DMS 273 (cell line): ENCODE results near the gene CCN2.

Experiments
- DNase-seq: peaks from one replicate; lab custom pipeline; 2025; ENCODE audit not compliant: unreplicated experiment; lab: John Stamatoyannopoulos, UW

Gene CCN2

GRCh38 chr6:131967948-131968347, 16.8 kb upstream of the CCN2 start:
- no peak for DNase-seq

GRCh38 chr6:131966443-131966842, 15.3 kb upstream of the CCN2 start:
- DNase-seq: no peak

- no peak for DNase-seq
These were observed 11.9 kb upstream of the CCN2 start for GRCh38 chr6:131963063-131963462.

GRCh38 chr6:131960371-131961133, 9.4 kb upstream of the CCN2 start:
- DNase-seq: peak; percentile 4

DNA sequence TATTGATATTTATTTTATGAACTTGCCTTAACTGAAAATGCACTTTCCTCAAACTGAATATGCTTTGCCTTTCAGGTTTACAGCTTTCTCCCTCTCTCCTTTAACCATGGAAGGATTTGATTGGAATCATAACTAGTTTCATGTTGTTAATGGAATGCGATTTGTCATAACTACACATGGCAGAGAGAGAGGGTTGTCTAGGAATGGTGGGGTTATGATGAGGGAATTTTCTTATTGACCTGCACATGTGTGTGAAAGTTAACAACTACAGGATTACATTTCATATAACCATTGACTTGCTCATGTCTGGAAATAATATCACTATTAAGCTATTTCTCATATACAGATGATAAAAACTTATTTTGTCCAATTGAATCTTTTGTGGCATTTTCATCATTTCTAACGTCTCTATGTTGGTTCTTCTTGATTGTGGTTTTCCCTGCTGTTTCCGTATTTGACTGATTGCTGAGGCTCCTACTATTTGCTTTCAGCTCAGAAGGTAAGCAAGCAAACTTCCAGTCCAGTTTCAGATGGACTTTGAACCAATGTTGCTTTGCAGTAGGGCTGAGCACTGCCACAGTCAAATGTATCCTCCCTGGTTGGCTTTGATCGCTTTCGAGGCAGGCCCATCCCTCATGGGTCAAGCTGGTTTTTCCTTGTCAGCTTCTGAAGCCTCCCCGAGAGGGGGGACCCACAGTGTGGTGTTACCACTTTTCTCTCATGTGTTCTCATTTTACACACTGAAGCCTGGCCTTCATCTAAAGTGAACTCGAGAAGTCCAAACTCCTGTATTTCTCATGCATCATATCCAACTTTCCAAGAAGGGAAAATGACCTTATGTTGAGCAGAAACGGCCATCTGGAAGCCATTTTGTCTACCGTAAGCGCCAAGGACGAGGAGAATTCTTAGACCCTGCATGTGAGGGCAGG, 7.6 kb upstream of the CCN2 start:
- no peak for DNase-seq

- no peak for DNase-seq
These were observed 6.9 kb upstream of the CCN2 start for GRCh38 chr6:131958095-131958494.

- DNase-seq: no peak
These were observed 4.7 kb upstream of the CCN2 start for GRCh38 chr6:131955876-131956275.

DNA sequence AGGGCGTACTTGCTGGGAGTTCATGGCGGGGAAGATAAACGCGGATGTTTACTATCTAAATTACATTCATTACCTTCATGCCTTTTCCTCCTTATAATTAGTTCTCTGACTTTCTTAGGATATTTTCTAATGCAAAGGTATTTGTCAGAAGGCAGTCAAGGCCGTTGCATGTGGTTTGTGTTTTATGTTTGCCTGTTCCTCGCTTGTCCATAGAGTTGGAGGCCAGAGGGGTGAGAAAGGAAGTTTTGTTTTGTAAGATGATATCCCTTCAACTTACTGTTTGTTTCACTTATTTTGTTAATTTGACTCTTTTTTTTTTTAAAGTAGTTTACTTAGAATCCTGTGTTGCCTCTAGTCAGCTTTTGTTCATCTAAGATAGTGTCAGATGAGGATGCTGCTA, 4.0 kb upstream of the CCN2 start:
- no peak for DNase-seq

DNA sequence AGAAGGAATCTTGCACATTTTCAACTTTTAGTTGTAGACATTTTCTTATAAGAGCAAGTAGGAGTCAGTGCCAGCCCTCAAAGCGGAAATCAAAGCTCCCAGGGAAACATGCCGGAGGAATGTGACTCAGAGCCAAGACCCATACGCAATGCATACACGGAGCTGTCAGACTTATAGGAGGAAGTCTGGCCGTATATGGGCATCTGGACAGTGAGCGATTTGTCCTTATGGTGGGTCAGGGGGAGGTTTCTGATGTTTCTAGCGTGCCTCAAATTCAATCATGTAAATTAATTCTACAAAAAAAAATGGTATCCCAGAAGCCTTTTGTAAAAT, 3.6 kb upstream of the CCN2 start:
- peak; percentile 44 for DNase-seq

DNA sequence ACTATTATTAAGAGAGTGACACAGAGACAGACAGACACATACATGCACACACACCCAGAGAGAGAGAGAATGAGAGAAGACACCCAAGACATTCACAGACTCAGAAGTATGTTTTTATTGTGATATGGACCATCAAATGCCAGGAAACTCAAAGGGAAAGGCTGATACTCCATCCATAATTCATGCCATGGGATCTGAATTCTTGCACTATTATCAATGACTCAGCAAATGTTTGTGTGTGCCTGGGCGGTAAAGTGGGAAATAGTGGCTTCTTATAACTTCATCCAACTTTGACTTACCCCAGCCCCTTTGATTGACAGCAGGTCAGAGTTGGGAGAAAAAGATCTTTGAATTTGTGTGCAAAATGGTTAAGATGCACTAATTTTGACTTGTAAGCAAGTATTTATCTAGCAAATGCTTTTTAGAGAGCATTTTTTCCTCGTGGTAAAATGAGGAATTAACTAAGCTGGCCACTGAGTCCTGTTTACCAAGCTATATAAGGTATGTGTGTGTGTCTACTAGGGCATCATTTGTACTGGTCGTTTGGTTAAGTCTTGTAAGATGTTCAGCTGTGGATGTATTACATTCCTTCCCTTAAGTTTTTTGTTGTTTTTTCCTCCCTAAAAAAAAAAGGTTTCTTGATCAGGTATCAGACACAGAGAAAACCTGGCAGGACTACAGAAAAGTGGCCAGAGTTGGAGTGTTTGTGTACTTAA, 3.0 kb upstream of the CCN2 start:
- DNase-seq: no peak

GRCh38 chr6:131952886-131953509, 1.8 kb upstream of the CCN2 start:
- no peak for DNase-seq

- no peak for DNase-seq
These were observed 531 bp upstream of the CCN2 start for GRCh38 chr6:131951576-131952230.

- peak; percentile 90 for DNase-seq
These were observed 1.0 kb downstream of the CCN2 start for GRCh38 chr6:131949909-131950766.

DNA sequence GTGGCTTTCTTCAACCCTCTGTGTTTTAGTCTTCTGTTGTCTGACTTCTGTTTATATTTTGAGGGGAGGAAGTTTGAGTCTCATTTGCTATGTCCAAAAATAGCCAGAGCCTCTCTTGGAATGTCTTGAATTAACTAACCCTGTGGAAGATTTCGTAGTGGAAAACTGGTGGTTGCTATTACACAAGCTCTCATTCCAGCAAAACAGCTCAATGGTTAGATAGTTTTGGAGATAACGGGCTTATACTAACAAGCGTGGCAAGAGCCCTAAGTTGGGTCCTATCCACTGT, 1.6 kb downstream of the CCN2 start:
- DNase-seq: no peak

- no peak for DNase-seq
These were observed 2.2 kb downstream of the CCN2 start for GRCh38 chr6:131948692-131949619.

DNA sequence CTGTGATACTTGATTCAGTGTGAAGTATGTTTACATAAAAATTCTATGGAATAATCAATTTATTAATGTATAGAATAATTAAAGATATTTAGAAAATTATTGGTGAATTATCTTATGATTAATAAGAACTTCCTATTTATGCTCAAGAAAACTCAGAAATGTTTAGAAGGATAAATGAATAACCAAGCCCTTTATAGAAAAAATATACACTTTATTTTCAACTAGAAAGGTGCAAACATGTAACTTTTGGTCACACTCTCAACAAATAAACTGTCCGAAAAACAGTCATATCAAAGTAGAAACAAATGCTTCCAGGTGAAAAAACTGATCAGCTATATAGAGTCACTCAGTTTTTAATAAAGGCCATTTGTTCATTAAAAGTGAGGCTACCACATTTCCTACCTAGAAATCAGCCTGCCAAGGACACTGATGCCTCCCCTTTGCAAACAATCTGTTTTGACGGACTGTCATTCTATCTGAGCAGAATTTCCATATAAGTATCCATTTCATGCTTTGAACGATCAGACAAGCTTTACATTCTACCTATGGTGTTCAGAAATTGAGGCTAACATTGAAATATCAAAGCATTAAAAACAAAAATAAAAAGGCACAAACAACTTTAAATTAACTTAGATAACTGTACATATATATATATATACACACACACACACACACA, 3.0 kb downstream of the CCN2 start:
- no peak for DNase-seq

- DNase-seq: no peak
These were observed 3.9 kb downstream of the CCN2 start for GRCh38 chr6:131946992-131947955.
